ENCODE results near the gene USP5.
"Not testable (repeated sequence)": the region's sequence is repeated elsewhere in the genome, so short reads cannot be mapped to it uniquely, and the experiment has no call there.

The USP5 gene

DNA sequence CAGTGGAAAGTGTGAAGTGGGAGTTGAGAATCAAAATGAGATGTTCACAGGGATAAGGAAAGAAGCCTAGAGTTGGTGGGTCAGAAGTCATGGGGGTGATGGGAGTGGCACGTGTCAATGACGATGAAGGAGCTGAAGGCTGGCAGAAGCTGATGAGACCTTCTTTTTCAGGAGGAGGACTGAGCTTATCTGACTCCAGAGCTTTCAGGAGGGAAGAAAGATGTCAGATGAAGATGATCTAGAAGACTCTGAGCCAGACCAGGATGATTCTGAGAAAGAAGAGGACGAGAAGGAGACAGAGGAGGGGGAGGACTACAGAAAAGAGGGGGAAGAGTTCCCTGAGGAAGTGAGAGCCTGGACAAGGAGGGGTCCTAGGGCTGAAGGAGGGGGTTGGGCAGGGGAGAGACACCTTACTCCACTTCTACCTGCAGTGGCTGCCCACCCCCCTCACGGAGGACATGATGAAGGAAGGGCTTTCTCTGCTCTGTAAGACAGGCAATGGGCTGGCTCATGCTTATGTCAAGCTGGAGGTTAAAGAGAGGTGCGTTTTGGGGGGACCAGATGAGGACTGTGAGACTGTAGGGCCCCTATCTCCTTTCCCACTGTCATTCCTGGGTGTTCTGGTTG lies 53.6 kb downstream of the USP5 start:
- TF ChIP-seq, protein P1, sequence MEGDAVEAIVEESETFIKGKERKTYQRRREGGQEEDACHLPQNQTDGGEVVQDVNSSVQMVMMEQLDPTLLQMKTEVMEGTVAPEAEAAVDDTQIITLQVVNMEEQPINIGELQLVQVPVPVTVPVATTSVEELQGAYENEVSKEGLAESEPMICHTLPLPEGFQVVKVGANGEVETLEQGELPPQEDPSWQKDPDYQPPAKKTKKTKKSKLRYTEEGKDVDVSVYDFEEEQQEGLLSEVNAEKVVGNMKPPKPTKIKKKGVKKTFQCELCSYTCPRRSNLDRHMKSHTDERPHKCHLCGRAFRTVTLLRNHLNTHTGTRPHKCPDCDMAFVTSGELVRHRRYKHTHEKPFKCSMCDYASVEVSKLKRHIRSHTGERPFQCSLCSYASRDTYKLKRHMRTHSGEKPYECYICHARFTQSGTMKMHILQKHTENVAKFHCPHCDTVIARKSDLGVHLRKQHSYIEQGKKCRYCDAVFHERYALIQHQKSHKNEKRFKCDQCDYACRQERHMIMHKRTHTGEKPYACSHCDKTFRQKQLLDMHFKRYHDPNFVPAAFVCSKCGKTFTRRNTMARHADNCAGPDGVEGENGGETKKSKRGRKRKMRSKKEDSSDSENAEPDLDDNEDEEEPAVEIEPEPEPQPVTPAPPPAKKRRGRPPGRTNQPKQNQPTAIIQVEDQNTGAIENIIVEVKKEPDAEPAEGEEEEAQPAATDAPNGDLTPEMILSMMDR (IDR thresholded peaks at IDR 0.05; ENCODE audit: borderline replicate concordance, control extremely low read depth, extremely low read depth, insufficient read depth, missing control alignments), result no peak
- DNase-seq (ENCODE audit: low spot score), result no peak
- in situ Hi-C loops (cut with MboI; ENCODE audit: low sequenced_read_pairs, unreplicated experiment), result no loop called here

DNA sequence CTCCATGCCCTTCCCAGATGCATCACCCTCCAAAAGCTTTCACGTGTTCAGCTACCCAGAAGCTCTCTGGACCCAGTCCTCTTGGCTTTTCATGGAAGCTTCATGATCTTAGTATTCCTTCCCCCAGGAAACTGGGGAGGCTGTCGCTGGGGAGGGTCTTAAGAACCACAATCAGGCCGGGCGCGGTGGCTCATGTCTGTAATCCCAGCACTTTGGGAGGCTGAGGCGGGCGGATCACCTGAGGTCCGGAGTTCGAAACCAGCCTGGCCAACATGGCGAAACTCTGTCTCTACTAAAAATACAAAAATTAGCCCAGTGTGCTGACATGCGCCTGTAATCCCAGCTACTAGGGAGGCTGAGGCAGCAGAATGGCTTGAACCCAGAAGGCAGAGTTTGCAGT lies 56.2 kb downstream of the USP5 start:
- in situ Hi-C loops (cut with MboI; ENCODE audit: low sequenced_read_pairs, unreplicated experiment); DNase-seq (ENCODE audit: low spot score): not testable (repeated sequence)

DNA sequence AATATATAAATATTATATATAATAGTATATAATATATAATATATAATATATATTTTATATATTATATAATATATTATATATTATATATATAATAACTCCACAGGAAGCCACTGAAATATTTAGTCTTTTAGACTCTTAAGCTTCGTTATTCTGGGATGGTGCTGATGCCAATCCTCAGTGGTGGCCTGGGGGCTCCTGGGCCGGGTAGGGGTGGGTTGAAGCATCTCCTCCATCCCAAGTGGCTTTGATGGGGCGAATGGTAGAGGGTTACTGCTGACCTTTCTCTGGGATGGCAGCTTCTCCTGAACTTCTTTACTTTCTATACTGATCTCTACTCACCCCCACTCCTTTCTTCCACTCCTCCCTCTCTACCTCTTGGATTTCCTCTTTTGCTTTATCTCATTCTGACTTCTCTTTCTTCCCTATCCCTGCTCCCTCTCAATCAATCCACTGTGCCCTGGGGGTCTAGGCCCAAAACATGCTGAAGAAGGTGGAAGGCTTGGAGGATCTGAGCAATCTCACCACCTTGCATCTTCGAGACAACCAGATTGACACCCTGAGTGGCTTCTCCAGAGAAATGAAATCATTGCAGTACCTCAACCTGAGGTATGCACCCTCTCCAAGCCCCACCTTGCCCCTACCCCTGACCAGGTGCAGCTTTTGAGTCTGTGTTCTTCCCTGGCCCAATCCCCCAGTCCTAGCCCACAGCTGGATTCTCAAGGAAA lies 57.6 kb downstream of the USP5 start:
- in situ Hi-C loops (cut with MboI; ENCODE audit: low sequenced_read_pairs, unreplicated experiment), result no loop called here
- DNase-seq (ENCODE audit: low spot score), result no peak
- TF ChIP-seq, protein P1 (IDR thresholded peaks at IDR 0.05; ENCODE audit: borderline replicate concordance, control extremely low read depth, extremely low read depth, insufficient read depth, missing control alignments), result no peak

DNA sequence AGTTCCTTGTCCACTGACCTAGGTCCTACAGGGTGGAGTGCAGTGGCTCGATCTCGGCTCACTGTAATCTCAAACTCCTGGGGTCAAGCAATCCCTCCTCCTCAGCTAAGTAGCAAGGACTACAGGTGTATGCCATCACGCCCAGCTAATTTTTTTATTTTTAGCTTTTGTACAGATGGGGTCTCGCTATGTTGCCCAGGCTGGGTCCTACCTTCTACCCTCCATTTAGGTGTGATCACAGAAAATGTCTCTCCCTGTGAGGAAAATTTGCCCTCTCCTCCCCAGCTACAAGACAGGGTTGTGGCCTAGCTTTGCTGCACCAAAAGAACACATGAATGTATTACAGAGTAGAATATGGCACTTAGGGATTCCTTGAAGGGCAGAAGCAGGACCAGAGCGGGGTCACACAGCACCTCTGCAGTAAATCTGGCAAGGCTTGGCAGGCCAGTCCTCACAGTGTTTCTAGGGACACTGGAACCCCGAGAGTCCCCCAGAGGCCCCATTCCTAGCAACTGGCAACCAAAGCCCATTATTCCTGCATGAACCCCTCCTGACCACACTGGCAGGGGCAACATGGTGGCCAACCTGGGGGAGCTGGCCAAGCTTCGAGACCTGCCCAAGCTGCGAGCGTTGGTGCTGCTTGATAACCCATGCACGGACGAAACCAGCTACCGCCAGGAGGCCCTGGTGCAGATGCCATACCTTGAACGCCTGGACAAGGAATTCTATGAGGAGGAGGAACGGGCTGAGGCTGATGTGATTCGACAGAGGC lies 60.4 kb downstream of the USP5 start:
- no peak for DNase-seq (ENCODE audit: low spot score)
- TF ChIP-seq, protein P1 (IDR thresholded peaks at IDR 0.05; ENCODE audit: borderline replicate concordance, control extremely low read depth, extremely low read depth, insufficient read depth, missing control alignments), result no peak
- in situ Hi-C loops (cut with MboI; ENCODE audit: low sequenced_read_pairs, unreplicated experiment), result no loop called here

DNA sequence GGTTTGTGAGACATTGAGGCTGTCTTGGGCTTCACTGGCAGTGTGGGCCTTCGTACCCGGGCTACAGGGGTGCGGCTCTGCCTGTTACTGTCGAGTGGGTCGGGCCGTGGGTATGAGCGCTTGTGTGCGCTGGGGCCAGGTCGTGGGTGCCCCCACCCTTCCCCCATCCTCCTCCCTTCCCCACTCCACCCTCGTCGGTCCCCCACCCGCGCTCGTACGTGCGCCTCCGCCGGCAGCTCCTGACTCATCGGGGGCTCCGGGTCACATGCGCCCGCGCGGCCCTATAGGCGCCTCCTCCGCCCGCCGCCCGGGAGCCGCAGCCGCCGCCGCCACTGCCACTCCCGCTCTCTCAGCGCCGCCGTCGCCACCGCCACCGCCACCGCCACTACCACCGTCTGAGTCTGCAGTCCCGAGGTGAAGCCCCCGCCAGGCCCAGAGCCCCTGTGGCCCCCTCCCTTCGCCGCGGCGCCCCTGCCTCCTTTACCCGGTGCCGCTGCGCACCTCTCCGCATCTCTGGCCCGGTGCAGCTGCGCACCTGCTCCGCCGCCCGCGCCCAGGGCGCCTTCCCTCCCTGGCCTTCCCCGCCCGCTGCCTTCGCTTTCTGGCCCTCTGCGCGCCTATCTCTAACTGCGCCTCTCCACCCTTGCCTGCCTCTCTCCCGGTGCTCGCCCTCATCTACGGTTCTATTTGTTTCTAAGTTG lies 62.4 kb downstream of the USP5 start, which contains the start of gene ENO2:
Gene ENO2, plus strand, starts transcription at position 335 of the 701 bp plus-strand sequence. CDS start 1,253 bp downstream, outside the sequence.
- in situ Hi-C loops (cut with MboI; ENCODE audit: low sequenced_read_pairs, unreplicated experiment), result no loop called here
- TF ChIP-seq, protein P1 (IDR thresholded peaks at IDR 0.05; ENCODE audit: borderline replicate concordance, control extremely low read depth, extremely low read depth, insufficient read depth, missing control alignments), result no peak
- DNase-seq (ENCODE audit: low spot score), result peak; percentile 90

DNA sequence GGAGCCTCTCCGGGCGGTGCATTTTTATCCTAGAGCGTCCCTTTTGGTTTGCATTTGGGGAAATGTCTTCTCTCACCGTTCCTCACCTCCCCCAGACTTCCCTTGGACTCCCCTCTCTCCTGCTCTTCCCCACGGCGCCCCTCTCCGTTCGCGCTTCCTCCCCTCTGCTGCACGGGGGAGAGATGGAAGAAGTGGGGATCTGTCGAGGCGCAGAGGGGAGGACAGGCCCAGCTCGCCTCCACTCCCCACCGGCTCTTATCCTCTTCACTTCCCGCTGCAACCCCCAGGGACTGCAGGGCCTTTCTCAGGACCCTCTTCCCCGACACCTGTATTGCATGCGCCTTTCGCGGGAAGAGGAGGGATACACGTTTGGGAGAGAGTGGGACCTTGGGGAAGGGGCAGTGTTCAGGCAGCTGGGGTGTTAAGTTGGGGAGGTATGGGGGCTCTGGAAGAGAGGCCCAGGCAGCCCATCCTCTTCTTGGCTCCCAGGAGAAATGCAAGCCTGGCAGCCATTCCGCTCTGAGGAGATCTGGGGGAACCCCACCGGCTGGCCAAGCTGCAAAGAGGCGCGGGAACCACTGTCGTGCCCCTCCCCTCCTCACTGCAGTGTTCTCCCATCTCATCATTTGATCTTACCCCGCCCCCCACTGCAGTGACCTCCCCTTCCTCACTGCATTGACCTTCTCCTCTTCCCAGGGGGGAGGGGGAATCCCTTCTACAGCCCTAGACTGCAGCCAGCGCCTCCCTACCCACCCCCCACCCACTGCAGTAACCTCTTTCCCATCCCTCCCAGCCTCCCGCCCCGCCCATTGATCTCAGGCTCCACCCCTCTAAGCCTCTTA lies 63.2 kb downstream of the USP5 start:
- in situ Hi-C loops (cut with MboI; ENCODE audit: low sequenced_read_pairs, unreplicated experiment), result no loop called here
- TF ChIP-seq, protein P1 (IDR thresholded peaks at IDR 0.05; ENCODE audit: borderline replicate concordance, control extremely low read depth, extremely low read depth, insufficient read depth, missing control alignments), result no peak
- DNase-seq (ENCODE audit: low spot score), result peak; percentile 72

All from GM13976 (cell line).